NCI-H1417 treated with DMSO at 0.1 percent for 48 hours (cell line): ENCODE data around the gene NHEJ1.

Source experiments
- DNase-seq: peaks from one replicate; lab custom pipeline; 2025; lab: John Stamatoyannopoulos, UW

The NHEJ1 gene

DNA sequence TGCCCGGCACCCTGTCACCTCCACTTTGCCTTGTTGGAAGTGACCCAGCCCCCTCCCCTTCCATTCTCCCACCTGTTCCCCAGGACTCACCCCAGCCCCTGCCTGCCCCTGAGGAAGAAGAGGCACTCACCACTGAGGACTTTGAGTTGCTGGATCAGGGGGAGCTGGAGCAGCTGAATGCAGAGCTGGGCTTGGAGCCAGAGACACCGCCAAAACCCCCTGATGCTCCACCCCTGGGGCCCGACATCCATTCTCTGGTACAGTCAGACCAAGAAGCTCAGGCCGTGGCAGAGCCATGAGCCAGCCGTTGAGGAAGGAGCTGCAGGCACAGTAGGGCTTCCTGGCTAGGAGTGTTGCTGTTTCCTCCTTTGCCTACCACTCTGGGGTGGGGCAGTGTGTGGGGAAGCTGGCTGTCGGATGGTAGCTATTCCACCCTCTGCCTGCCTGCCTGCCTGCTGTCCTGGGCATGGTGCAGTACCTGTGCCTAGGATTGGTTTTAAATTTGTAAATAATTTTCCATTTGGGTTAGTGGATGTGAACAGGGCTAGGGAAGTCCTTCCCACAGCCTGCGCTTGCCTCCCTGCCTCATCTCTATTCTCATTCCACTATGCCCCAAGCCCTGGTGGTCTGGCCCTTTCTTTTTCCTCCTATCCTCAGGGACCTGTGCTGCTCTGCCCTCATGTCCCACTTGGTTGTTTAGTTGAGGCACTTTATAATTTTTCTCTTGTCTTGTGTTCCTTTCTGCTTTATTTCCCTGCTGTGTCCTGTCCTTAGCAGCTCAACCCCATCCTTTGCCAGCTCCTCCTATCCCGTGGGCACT is 21.9 kb upstream of the NHEJ1 start:
- no peak for DNase-seq

DNA sequence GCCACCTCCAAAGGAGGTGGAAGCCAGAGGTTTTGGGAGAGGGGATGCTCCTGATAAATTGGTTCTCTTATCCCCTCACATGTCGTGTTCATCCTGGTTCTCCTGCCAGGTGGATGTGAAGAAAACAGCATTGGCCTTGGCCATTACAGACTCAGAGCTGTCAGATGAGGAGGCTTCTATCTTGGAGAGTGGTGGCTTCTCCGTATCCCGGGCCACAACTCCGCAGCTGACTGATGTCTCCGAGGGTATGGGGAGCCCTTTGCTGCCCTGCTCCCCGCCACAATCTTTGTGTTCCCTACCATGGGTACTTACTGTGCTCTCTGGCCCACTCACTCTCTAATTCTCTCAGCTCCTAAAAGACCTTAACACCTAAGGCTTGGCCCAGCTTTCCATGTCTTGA is 20.9 kb upstream of the NHEJ1 start:
- no peak for DNase-seq

DNA sequence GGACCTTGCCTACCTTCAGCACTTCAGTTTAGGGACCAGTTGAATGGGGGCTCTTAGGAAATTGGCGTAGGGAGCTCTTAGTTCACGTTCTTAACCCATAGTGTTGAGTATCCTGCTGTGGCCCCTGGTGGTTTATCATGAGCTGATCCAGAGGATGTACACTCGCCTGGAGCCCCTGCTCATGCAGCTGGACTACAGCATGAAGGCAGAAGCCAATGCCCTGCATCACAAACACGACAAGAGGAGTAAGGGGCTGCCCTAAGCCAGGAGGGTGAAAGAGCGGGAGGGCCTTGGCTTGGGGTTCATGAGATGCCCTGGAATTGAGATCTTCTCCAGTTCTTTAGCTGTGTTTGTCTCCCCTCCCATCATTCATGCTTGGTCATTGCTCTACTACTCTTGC is 20.3 kb upstream of the NHEJ1 start:
- DNase-seq = no peak

DNA sequence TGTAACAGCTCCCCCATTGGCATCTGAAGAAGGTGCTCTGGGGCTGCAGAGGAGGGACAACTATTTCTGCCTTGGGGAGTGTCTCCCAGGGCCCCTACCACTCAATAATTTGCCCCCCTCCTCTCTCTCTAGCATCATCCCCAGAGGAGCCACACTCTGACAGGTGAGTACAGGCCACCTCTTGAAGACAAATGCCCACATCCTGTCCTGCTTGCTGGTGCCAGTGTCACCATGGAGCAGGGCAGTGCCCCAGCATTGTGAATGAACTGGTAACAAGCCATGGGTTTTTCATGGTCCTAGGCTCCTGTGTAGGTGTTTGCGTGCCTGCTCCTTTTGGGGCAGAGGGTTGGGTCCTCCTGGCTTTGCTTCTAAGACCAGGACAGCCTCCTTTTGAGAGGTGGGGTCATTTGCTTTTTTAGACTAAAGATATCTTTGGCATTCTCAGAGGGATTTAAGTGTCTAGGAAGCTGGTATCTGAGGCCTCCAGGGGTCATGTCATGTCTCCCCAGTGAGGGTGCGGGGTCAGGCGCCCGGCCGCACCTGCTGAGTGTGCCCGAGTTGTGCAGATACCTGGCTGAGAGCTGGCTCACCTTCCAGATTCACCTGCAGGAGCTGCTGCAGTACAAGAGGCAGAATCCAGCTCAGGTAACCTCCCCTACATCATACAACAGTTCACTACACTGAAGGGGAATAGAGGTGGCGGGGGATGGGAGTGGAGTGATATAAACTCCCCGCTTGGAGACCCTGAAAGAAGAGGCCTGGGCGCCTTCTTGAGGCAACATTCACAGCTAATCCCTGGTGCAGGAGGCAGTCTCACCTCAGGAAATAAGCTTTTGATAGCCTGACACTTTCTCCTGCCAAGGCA is 19.2 kb upstream of the NHEJ1 start:
- DNase-seq = no peak

DNA sequence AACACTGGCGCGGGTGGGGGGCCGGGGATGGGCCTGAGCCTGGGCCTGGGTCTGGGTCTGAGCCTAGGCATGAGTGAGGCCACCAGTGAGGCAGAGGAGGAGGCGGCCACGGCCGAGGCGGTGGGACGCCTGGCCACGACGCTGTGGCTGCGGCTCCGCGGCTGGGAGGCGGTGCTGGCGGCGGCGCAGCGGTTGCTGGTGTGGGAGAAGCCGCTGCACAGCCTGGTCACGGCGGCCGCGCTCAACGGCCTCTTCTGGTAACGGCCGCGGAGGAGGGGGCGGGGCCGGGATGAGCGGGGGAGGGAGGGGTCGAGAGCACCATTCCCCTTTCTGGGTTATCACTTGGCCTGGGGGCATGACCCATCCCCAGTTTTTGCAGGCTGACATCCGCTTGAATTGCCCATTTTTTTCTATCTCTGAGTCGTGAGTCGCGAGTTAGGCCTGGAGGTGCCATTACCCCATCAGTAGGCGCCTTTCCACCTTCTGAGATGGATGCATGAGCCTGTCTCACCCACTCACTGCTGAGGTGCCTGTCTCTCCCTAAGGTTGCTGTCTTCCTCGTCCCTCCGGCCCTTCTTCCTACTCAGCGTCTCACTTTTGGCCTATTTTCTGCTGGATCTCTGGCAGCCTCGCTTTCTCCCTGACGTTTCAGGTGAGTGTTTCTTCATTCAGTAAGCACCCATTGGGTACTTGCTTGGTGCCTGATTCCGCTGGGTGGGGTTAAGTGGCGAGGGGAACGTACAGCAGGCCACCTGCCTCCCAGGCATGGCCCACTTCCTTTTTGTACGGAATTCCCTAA is 18.0 kb upstream of the NHEJ1 start:
- no peak for DNase-seq

DNA sequence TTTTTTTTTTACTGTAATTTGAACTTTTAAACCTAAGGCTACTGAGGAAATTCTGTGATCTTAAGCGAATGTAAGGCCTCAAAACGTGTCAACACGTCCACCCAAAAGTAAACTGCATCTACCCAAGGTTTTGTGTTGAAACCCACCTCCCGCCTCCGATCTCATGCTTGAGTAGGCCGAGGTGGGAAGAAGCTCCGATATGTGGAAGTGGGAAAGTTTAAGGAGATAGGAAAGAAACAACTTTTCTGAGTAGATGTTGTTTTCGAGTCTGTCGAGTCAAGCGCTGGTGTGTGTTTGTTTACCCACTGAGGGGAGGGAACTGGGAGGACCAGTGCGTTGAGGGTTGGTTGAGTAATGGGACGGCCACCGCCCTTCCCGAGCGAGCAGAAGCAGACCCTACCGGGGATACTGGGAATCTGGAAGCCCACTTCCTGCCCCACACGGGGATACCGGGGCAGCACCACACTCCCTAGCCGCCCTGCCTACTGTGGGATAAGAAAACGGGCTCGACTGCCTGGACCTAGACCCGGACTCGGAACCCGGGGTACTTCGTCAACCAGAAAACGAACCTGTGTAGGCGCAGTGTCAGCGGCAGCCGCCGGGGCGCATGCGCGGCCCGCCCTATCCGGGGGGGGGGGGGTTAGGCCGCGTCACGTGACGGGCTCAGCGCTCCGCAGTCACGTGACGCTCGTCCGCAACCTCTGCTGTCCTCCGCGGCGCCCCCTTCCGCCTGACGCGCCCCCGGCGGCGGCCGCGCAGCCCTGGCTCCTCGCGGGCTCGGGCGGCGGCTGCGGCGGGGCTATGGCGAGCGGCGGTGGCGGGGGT is 17.1 kb upstream of the NHEJ1 start, which contains the start of gene RETREG2:
TSS of gene RETREG2 (plus strand) at position 724 of the 825 bp plus-strand sequence. CDS start at position 802, 78 bp downstream.
- DNase-seq = peak; percentile 62

DNA sequence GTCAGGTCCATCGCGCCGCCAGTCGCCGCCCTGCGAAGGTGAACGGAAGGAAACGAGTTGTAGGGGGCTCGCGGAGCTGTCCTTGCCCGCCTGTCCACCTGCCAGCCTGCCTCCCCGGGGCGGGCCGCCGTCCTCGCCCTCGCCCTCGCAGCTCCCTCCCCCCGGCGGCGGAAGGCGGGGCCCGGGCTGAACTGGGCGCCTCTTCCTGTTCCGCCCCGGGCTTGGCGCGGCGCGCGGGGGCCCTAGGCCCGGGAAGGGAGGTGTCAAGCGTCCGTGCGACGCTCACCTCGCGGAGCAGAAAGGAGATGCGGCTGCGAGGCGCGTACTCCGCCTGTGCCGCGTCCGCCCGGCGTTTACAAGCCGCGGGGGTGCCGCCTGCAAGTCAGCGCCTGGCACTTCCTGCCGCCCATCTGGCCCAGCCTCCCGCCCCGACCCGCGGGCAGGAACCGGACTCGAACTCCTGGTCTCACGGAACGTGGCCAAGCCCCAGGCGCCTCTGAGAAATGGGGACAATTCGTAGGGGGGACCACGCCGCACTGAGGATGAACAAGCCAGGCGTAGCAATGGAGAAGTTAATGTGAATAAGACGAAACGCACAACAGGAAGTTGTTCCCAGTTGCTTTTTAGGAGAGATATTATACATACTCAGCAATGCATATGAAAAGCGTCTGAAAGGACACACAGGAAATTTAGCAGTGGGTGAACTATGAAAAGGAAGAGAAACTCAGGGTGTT is 16.4 kb upstream of the NHEJ1 start, which contains the start of gene CNPPD1:
TSS of gene CNPPD1 (minus strand) at position 108 of the 734 bp plus-strand sequence. CDS start at position 11, 97 bp downstream.
- DNase-seq = peak; percentile 67

DNA sequence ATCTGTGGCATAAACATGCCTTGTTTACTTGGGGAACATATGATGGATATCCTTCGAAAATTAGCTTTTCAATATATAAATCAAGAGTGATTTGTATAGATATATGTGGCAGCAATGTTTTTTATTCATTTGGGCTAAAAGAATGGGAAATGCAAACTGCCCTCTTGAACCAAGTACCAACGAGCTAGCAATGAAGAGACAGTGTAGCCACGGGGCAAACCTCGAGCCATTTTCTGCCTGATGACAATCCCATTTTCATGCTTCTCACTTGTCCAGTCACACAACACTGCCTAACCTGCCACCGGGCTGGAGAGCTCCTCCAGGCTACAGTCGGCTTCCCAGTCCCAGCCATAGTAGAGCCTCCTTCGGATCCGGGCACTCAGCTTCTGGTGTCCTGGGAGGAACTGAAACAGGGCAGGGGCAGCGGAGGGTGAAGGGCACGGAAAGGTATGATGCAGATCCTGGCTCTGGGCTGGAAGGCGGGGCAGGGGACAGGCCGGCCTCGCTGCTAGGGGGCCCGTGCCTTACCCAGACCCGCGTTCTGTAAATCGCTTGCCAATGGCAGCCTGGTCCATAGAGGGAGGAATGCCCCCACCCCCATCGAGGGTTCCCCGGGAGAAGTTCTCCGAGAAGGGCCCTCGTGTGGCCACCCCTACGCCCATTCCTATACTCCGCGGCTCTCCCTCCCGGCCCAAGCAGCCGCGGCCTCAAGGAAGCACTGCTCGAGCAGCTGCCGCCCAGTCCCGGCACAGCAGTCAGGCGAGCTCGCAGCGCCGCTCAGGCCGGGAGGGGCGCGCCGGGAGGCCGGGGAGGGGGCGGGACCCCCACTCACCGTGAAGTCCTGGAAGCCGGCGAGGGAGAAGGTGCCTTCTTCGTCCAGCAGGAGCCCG is 15.6 kb upstream of the NHEJ1 start:
- no peak for DNase-seq

DNA sequence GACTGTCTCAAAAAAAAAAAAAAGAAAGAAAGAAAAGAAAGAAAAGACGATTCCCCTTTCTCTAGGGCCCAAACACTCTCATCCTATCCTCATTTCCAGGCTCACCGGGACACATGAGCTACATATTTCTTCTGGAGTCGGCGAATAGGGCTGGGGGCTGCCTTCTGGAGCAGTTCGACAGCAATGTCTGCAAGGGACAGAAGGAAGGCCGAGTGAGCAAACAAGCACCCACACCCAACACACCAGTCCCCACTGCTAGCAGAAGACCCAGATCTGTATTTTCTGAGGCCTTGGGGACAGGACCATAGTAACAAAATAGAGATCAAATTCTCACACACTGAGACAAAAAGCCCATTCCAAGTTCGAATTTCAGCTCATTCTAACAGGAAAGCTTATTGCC is 14.9 kb upstream of the NHEJ1 start:
- no peak for DNase-seq

DNA sequence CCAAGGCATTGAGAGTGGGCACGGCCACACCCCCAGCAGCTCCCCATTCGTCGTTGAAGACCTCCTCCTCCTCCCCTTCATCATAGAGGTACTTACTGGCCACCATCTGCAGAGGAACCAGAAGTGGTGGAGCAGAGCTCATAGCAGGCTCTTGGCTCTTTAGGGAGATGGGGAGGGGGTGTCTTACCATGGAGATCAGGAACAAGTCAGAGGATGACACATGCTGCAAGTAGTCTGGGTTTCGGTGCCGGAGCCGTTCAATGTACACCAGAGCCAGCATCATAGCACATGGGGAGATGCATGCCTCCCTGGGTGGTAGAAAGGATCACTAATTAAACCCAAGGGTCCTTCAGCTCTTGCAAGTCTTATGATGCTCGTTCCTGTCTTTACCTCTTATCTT is 14.2 kb upstream of the NHEJ1 start:
- no peak for DNase-seq

DNA sequence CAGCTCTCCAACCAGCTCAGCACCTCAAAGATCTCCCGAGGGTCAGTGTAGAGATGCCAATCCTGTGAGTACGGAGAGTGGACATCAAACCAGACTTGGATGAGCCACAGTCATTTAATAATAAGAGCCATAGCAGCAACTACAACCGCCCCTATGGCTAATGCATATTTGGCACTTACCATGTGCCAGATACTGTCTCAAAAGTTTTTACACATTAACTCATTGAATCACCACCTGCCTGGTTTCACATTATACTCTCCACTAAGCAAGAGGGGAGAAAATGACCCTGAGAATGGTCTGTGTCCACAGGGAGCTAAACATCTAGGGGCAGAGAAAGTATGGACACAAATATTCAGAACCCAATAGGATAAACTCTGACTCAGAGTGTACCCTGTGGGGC is 13.5 kb upstream of the NHEJ1 start:
- no peak for DNase-seq

DNA sequence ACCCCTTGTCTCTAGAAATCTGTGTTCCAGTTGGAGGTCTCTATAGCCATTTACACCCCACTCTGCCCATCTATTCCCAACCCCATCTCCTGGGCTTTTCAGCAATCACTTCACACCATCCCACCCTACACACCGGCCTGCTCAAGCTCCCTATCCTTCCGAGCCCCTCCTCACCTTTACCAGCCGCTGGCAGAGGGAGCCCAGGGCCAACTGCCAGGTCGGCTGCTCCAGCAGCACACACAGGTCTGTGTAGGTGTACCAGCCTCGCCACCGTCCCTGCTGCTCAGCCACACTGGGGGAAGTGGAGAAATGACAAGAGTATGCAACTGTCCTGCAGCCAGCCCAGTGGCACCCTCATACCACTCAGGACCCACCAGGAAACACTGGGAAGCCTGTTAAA is 12.6 kb upstream of the NHEJ1 start:
- DNase-seq = no peak

DNA sequence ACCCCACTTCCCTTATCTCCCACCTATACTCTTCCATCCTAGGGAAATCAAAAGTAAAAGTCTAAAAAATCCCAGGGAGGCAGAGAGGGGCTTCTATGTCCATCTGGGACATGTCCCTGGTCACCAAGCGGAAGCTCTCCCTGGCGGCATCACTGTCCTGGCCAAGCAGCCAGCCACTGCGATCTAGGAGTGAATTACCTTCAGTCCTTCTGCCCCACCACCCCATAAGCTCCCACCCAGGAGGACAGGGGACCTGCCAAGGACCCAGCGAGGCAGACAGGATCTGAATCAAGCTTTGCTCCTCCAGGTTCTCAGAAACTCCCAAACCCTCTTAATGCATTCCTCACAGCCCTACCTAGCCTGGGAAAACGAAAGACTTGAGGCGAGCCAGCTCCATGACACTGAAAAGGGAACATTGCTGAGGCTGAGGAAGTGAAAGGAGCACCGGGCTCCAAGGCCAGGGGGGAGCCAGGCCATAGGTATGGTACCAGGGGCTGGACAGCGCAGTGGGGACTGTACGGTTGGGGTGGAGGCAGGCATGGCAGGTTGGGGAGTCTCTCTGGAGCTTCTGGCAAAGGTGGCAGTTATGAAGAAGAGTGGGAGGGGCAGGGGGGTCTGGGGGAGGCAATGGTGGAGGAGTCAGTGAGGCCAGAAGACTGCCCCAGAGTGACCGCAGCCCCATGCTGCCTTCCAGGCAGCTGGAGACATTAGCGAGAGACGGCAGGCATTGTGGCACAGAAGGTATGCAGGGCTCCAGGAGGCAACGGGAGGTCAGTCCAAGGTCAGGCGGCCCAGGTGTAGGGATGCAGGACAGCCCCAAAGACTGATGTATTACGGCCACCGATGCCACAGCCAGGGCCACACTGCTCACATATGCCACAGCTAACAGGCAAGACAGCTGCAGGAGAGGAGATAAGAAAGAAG is 11.9 kb upstream of the NHEJ1 start:
- DNase-seq = no peak

DNA sequence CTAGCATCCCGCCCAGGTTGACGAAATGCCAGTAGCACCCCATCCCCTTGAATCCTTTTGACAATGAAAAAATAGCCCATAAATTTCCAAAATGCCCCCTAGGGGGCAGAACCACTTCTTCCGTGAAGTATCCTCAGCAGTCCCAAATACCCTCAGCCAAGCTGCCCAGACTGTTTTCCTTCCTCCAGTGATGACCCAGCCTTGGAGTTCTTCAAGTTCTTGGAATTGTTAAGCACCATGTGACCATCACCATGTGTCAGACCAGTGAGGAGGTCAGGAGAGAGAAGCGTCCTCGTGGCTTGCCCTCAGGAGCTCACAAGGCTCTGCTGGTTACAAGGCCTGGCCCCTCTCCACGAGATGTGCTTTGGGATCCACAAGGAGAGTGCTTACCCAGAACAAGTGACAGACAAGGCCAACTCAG is 10.6 kb upstream of the NHEJ1 start:
- DNase-seq = no peak

DNA sequence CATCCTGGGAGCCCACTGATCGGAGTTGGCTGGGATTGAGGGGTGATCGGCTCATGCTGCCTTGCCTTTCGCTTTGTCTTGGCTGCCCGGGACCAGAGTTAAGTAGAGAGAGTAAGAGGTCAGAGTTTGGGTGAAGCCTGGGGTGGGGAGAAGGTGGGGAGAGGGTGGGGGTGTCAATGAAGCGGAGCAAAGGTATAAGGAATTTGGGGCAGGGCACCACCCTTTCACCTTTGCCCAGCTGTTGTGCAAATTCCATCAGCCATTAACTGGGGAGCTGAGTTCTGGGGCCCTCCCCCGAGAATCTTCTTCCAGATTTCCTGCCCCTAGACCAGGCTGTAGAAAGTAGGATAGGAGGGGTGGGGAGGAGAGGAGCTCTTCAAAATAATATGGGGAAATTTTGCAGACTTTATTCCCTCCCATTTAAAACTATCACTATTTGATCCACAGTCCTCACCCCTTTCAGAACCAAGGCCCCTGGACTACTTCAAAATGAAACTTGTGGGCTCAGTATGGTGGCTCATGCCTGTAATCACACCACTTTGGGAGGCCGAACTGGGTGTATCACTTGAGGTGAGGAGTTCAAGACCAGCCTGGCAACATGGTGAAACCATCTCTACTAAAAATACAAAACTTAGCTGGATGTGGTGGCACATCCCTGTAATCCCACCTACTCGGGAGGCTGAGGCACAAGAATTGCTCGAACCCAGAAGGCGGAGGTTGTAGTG is 9.5 kb upstream of the NHEJ1 start, which contains the start of gene SLC23A3:
TSS of gene SLC23A3 (minus strand) at position 100 of the 725 bp plus-strand sequence. CDS start at position 55, 45 bp downstream.
- no peak for DNase-seq

DNA sequence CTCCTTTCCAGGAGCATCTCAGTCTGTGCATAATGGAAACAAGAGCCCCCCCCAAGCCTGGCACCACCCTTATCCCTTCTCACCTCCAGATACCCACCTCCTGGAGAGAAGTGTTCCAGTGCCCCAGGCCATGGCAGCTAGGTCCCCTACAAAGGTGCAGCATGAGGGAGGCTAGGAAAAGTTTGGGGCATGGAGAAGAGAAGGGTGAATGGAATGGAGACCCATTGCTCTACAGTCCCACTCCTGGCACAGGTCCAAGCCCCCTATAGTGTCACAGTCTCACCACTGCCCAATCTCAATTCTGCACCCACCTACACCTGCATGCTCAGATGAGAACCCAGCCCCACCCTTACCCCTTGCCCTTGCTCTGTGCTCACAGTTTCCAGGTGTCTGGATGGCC is 8.3 kb upstream of the NHEJ1 start:
- no peak for DNase-seq

DNA sequence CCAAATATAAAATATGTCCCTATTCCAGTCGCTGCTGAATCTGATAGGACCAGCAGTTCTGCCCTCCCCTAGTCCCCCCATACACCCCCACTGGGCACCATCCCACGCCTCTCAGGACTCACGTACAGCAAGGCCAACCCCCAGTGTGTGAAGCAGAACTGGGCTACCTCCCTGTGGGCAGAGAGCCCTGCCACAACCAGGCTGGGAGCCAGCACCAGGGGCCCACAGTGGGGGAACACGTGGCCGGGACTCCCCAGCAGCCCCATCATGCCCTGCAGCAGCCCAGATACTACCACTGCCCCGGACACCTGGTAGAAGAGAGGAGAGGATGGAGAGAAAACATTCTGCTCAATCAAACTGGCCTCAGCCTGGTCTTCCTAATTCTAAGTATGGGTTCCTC is 7.9 kb upstream of the NHEJ1 start:
- no peak for DNase-seq

DNA sequence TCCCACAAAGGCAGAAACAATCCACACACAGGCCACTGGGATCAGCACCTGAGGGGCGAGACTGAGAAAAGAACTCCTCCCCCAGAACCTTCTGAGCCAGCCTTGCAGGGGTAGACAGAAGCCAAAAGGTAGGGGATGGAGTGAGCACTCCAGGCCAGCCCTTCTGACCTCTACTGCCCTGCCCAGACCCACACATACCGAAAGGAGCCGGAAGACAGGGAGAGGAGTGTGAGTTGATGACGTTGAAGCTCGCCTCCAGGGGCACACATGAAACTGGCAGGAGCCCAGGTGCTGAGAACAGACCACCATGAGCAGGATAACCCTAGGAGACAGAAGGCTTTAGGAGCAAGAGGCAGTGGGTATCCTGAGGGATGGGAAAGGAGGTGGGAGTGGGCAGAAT is 7.4 kb upstream of the NHEJ1 start:
- no peak for DNase-seq
